Spinal cord (tissue), 10 donors: Measurements from ENCODE around the gene HECW1. TPM values are rescaled to one million over a fixed set of nuclear protein-coding genes. Genes with fewer than 3 reads are reported as not detected.
A peak's percentile ranks its signal among the peaks of the same experiment; 100 is the strongest.

Experiments used
- DNase-seq, 6 donors: peaks; one replicate each; pipeline versions ENCODE4 v3.0.0 to v3.0.0-alpha.2; 2013 to 2015; ENCODE audit warnings: low spot score in 6 of 6, low read depth in 4 of 6
- H3K27ac ChIP-seq: one replicate; pipeline ENCODE4 v1.5.1; 2013; ENCODE audit warnings: low read depth, low read length, control low read depth
- H3K27me3 ChIP-seq: one replicate; pipeline ENCODE4 v1.6.1; 2013; ENCODE audit warnings: low read length; ENCODE audit not compliant: control insufficient read depth, insufficient read depth
- H3K36me3 ChIP-seq: one replicate; pipeline ENCODE4 v1.6.1; 2013; ENCODE audit warnings: low read length; ENCODE audit not compliant: control insufficient read depth, insufficient read depth
- H3K4me1 ChIP-seq: one replicate; pipeline ENCODE4 v1.6.1; 2013; ENCODE audit warnings: low read length; ENCODE audit not compliant: control insufficient read depth, insufficient read depth
- H3K4me3 ChIP-seq: one replicate; pipeline ENCODE4 v1.5.1; 2013; ENCODE audit warnings: low read depth, low read length, control low read depth
- H3K9me3 ChIP-seq: one replicate; pipeline ENCODE4 v1.6.1; 2013; ENCODE audit warnings: low read length; ENCODE audit not compliant: control insufficient read depth, insufficient read depth
- WGBS: methylation state at CpG from one replicate; pipeline ENCODE4 v1.1.5; 2013; ENCODE audit warnings: missing lambda C conversion rate; ENCODE audit not compliant: insufficient coverage; 5-methylcytosine and 5-hydroxymethylcytosine counted together
- polyA plus RNA-seq, 2 donors: library from polyadenylated mRNA; unstranded; fragments of 120-200 nt; gene quantifications; one replicate each; pipeline ENCODE4 v1.2.1, GENCODE V29; 2013; ENCODE audit not compliant: insufficient read length in 2 of 2
- total RNA-seq, 2 donors: library from RNA; depleted of rRNA in 1 of 2; stranded (reverse); fragments of 120-200 nt in 1 of 2; fragments of >200 nt in 1 of 2; gene quantifications; one replicate each; pipeline versions ENCODE4 v1.2.3 to v1.2.4, GENCODE V29; 2013 to 2014
- donor health status: healthy.

Gene HECW1
- total and polyA plus RNA-seq, 4 donors, result 10.7 to 23.5 (median 18.4) TPM

DNA sequence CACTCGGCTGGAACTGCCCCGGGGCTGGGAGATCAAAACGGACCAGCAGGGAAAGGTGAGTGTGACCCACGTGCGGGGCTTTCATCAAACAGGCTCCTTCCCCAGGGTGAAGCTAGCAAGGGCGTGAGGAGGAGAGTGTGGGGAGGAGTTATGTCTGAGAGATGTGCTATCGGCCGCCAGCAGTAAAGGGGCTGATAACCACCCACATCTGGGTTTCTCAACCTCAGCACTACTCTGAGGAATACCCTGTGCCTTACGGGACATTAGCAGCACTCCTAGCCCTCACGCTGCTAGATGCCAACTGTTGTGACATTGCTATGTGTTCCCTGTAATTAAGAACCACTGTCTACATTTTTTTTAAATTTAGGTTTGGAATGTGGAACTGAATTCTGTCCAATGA is 356.6 kb downstream of the HECW1 start:
- no peaks in the 10 kb centered on the region for H3K27me3 ChIP-seq
- peaks cover 18% of the 10 kb centered on the region for H3K36me3 ChIP-seq
- H3K4me1 ChIP-seq, result no peaks in the 10 kb centered on the region
- H3K4me3 ChIP-seq, result no peak overlapping the region
- 88% methylated on average over 7 of the region's 10 CpGs for WGBS
- no peak overlapping the region for H3K27ac ChIP-seq
- DNase-seq, result no peak
- no peaks in the 10 kb centered on the region for H3K9me3 ChIP-seq

- H3K9me3 ChIP-seq, result no peaks in the 10 kb centered on the region
- H3K36me3 ChIP-seq, result peaks cover 18% of the 10 kb centered on the region
- no peak overlapping the region for H3K27ac ChIP-seq
- no peak overlapping the region for H3K4me3 ChIP-seq
- H3K27me3 ChIP-seq, result no peaks in the 10 kb centered on the region
- no peaks in the 10 kb centered on the region for H3K4me1 ChIP-seq
- no peak for DNase-seq
- 83% methylated on average over 3 of the region's 5 CpGs for WGBS
Observed at GRCh38 chr7:43470110-43470509, 357.7 kb downstream of the HECW1 start.

DNA sequence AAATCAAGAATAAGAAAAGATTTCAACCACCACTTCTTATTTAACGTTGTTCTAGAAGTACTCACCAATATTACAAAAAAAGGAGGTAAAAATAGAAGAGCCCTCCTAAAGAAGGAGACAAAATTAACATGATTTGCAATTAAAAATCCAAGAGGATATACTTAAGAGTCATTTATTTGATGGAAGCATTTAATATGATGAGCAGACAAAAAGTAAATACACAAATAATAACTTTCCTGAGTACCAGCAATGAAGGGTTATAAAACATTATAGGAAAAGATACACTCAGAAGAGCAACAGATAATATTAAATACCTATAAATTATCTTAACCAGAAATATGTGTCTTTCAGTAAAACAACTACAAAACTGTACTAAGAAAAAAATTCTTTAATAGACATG is 363.5 kb downstream of the HECW1 start:
- no peak overlapping the region for H3K27ac ChIP-seq
- H3K4me1 ChIP-seq, result no peaks in the 10 kb centered on the region

DNA sequence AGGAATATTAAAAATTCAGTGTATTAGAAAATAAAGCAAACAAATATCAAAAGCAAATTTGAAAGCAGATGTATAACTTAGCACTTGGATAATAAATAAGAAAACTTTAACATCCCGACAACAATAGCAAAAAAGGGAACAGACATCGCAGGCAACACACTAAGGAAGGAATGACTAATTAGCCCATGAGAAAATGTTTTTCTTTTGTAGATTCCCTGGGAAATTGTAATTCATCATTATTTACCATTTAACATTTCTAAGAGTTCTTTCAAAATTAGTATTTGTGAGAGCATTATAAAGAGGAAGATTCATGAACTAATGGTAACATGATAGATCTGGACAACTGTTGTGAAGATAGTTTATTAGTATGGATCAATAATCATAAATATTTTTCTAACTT is 364.4 kb downstream of the HECW1 start:
- H3K4me3 ChIP-seq, result no peak overlapping the region
- no peaks in the 10 kb centered on the region for H3K9me3 ChIP-seq
- DNase-seq, result no peak
- no peaks in the 10 kb centered on the region for H3K27me3 ChIP-seq
- peaks cover 4% of the 10 kb centered on the region for H3K36me3 ChIP-seq
- no peaks in the 10 kb centered on the region for H3K4me1 ChIP-seq
- no CpG with 5 or more reads among the region's 2 CpGs for WGBS
- no peak overlapping the region for H3K27ac ChIP-seq

More for the DNA sequence above, 363.5 kb downstream of the HECW1 start:
- H3K4me3 ChIP-seq, result no peak overlapping the region
- H3K27me3 ChIP-seq, result no peaks in the 10 kb centered on the region
- H3K36me3 ChIP-seq, result peaks cover 4% of the 10 kb centered on the region
- H3K9me3 ChIP-seq, result no peaks in the 10 kb centered on the region
- WGBS, result no CpG with 5 or more reads among the region's 1 CpG
- DNase-seq, result no peak

DNA sequence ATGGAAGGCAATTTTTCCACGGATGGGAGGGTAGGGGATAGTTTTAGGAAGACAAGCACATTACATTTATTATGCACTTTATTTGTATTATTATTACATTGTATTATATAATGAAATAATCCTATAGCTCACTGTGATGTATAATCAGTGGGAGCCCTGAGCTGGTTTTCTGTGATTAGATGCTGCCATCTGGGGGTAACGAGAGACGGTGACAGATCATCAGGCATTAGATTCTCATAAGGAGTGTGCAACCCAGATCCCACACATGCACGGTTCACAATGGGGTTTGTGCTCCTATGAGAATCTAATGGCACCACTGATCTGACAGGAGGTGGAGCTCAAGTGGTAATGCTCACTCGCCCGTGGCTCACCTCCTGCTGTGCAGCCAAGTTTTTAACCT is 366.6 kb downstream of the HECW1 start:
- Histone ChIP-seq H3K36me3 (peaks cover 4% of the 10 kb centered on the region), H3K4me3 (no peak overlapping the region), H3K9me3 (no peaks in the 10 kb centered on the region), H3K27ac (no peak overlapping the region), H3K4me1 (no peaks in the 10 kb centered on the region), H3K27me3 (no peaks in the 10 kb centered on the region)
- WGBS, result 85% methylated on average over 5 of the region's 6 CpGs
- DNase-seq, result no peak

- H3K4me3 ChIP-seq, result no peak overlapping the region
- no peaks in the 10 kb centered on the region for H3K9me3 ChIP-seq
- no peak overlapping the region for H3K27ac ChIP-seq
- no peak for DNase-seq
- WGBS, result 98% methylated on average over 14 of the region's 14 CpGs
- peaks cover 4% of the 10 kb centered on the region for H3K36me3 ChIP-seq
- H3K27me3 ChIP-seq, result no peaks in the 10 kb centered on the region
- no peaks in the 10 kb centered on the region for H3K4me1 ChIP-seq
Observed at GRCh38 chr7:43479543-43479942, 367.1 kb downstream of the HECW1 start.

DNA sequence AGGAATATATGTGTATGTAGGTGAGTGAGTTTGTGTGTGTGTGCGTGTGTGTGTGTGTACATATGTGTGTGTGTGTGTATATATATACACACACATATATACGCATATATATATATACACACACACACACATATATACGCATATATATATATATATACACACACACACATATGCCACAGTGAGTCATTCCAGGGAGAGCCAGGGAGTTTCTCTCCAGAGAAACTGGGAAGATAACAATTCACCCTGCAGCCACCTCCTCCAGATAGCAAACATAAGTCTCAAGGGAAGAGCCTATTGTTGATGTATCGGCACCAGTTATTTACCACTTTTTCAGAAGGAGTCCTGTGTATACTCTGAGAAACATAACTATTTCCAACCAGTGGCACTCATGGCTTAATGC is 368.1 kb downstream of the HECW1 start:
- WGBS, result no CpG with 5 or more reads among the region's 4 CpGs
- no peak overlapping the region for H3K4me3 ChIP-seq
- DNase-seq, result no peak
- H3K27ac ChIP-seq, result no peak overlapping the region
- H3K27me3 ChIP-seq, result no peaks in the 10 kb centered on the region
- H3K36me3 ChIP-seq, result peaks cover 4% of the 10 kb centered on the region
- no peaks in the 10 kb centered on the region for H3K9me3 ChIP-seq
- H3K4me1 ChIP-seq, result no peaks in the 10 kb centered on the region

- Histone ChIP-seq H3K9me3 (no peaks in the 10 kb centered on the region), H3K36me3 (peaks cover 4% of the 10 kb centered on the region), H3K4me1 (no peaks in the 10 kb centered on the region), H3K27ac (no peak overlapping the region), H3K27me3 (no peaks in the 10 kb centered on the region), H3K4me3 (no peak overlapping the region)
- peak in 1 of 6 donors; percentile 41 for DNase-seq
- WGBS, result 78% methylated on average over 4 of the region's 8 CpGs
Observed at GRCh38 chr7:43481902-43482678, 369.6 kb downstream of the HECW1 start.

- Histone ChIP-seq H3K4me1 (no peaks in the 10 kb centered on the region), H3K27ac (no peak overlapping the region), H3K36me3 (peaks cover 4% of the 10 kb centered on the region), H3K27me3 (no peaks in the 10 kb centered on the region), H3K4me3 (no peak overlapping the region), H3K9me3 (no peaks in the 10 kb centered on the region)
- DNase-seq, result no peak
- WGBS, result 88% methylated on average over 3 of the region's 5 CpGs
Observed at GRCh38 chr7:43482679-43483252, 370.3 kb downstream of the HECW1 start.
